Stimulated activated CD4-positive, alpha-beta T cell treated with anti-CD3 and anti-CD28 coated beads, Interleukin-12 subunit alpha, Interleukin-12 subunit beta, amount 100 ng/mL, for 24 hours (primary cell): ENCODE data around the gene AKAP9.
"Not testable (repeated sequence)": the region's sequence is repeated elsewhere in the genome, so short reads cannot be mapped to it uniquely, and the experiment has no call there.

Experiments
- DNase-seq, 2 experiments: peaks; one replicate each; pipeline ENCODE4 v3.0.0-alpha.2; 2020; ENCODE audit warnings: low read depth in 2 of 2

AKAP9 gene

GRCh38 chr7:92133737-92134270 lies 193.1 kb downstream of the AKAP9 start:
- peak; percentile 37 to 45 for DNase-seq

- DNase-seq: peak; percentile 87 to 90
Measured at GRCh38 chr7:92134271-92135051, 193.8 kb downstream of the AKAP9 start, which contains the start of gene CYP51A1. Gene CYP51A1 (minus strand): TSS chr7:92134477. CDS start chr7:92134364, 113 bp downstream.

DNA sequence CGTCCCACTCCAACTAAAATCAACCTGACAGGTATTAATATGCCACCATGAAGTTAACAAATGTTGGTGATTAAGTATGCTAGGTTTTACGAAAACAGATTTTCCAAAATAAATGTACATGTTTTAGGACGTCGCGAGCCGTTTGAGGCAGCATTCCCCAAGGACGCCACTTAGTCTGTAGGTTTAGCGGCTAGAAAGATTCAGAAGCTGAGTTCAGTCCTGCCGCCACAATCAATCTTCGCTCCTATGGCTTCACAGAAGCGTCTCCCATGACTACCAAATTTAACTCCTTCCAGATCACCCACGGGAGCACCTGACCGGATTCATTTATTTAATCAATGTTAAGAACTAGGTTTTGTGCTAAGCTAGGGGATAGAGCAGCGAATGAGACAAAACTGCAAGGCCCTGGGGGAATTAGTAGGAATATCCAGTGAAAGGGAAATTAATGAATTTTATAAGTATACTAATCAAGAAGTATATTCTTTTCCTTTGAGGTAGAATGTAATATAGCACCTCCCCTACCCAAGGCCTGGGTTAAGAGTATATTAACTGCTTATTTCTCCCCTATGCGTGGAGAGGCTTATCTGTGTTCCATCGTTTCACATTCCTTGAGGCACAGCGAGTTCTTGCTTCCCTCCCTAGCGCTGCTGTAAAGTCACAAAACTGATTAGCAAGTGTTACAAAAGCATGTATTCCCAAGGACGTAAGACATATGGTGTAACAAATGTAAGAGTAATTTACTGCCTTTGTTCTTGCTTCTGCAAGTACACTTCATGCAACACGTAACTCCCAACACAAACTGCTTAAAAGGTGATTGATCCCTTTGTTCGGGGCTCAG lies 194.6 kb downstream of the AKAP9 start:
- DNase-seq: no peak

- no peak for DNase-seq
Measured at GRCh38 chr7:92137557-92137956, 196.9 kb downstream of the AKAP9 start.

GRCh38 chr7:92141161-92141560 lies 200.5 kb downstream of the AKAP9 start:
- no peak for DNase-seq

GRCh38 chr7:92142791-92143190 lies 202.1 kb downstream of the AKAP9 start:
- not testable (repeated sequence) for DNase-seq

DNA sequence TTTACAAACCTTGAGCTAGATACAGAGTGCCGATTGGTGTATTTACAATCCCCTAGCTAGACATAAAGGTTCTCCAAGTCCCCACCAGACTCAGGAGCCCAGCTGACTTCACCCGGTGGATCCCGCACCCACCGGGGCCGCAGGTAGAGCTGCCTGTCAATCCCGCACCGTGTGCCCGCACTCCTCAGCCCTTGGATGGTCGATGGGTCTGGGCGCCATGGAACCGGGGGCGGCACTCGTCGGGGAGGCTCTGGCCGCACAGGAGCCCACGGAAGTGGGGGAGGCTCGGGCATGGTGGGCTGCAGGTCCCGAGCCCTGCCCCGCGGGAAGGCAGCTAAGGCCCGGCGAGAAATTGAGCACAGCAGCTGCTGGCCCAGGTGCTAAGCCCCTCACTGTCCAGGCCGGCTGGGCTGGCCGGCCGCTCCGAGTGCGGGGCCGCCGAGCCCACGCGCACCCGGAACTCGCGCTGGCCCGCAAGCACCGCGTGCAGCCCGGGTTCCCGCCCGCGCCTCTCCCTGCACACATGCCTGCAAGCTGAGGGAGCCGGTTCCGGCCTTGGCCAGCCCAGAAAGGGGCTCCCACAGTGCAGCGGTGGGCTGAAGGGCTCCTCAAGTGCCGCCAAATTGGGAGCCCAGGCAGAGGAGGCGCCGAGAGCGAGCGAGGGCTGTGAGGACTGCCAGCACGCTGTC lies 202.7 kb downstream of the AKAP9 start:
- DNase-seq: not testable (repeated sequence)

GRCh38 chr7:92149736-92150239 lies 209.1 kb downstream of the AKAP9 start:
- no peak for DNase-seq

GRCh38 chr7:92150450-92151017 lies 209.9 kb downstream of the AKAP9 start:
- no peak for DNase-seq

GRCh38 chr7:92155108-92155739 lies 214.6 kb downstream of the AKAP9 start:
- DNase-seq: no peak

- no peak for DNase-seq
Measured at GRCh38 chr7:92156990-92157389, 216.3 kb downstream of the AKAP9 start.

DNA sequence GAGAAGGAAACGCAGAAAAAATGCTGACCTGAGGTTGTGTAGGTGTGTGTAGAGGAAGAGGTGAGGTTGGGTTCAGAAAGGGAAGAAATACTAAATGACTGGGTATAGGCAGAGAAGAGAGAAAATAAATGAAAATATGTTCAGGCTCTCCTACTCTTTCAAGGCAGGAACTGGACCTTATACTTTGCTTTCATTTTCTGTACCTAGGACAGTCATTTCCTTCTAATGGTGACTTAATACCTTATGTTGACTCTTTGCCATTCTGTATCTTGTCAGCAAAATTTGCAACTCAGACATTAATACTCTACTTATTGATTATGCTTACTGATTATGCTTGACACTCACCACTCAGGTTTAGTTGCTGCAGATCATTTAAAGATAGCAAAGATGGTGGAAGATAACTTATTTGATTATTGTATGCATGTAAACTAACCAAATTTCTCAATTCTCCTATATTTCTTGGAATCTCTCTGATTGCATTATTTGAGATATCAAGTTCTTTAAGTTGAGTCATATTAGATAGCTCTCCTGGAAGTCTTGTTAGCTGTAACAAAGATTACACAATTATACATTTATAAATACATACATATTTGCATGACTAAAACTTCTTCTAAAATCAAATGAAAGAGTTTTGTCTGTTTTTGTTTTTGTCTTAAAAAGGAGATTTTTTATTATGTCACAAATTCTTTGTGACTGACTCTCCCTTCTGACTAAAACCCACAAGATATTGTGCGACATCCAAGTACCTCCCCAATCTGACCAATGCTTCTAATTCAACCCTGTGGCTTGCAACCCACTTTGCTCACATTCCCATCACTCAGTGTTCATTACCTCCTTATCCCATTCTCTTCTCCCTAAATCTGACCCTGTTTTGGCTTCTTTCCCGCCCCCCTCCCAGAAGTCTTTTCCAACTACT lies 218.3 kb downstream of the AKAP9 start:
- no peak for DNase-seq
